ENCODE results near the gene RRAGD.

Gene RRAGD

DNA sequence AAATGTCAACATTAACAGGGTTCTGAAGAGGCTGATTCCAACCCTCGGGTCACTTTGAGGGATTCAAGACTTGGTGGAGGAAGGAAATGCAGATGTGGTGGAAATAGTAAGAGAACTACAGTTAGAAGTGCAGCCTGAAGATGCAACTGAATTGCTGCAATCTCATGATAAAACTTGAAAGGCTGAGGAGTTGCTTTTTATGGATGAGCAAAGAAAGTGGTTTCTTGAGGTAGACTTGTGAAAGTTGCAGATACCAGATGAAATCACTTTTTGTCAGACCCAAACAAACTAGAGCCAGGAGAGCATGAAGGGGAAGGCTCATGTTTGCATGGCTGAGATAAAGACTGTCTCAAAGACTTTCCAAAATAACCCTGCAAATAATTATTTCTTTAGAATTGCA is 37.1 kb upstream of the RRAGD start:
- TF ChIP-seq ZFX (IDR thresholded peaks at IDR 0.05; ENCODE audit: borderline replicate concordance) (no peak), CTCF (IDR thresholded peaks at IDR 0.05) (no peak)
- H3K27ac ChIP-seq = no peak overlapping the region

- TF ChIP-seq ZFX (IDR thresholded peaks at IDR 0.05; ENCODE audit: borderline replicate concordance) = no peak
- TF ChIP-seq CTCF (IDR thresholded peaks at IDR 0.05) = no peak
- no peak overlapping the region for H3K27ac ChIP-seq
These were observed 31.6 kb upstream of the RRAGD start for GRCh38 chr6:89443658-89444057.

DNA sequence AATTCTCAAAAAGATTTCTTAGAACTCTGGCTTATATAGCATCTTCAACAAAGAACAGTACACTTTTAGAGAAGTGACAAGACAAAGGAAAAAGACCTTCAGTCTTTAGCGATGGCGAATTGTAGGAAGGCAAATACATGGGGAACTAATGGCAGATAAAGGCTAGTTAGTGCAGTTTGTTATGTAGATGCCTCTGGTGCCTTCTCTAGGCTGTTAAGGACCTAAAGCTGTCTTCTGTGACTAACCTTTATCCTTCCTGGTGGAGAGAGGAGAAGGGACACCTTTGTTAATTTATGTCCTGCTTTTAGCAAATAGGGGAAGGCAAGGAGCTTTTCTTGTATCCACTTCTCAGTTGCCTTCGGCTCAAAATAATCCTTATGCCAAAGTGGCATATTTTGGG is 28.1 kb upstream of the RRAGD start:
- TF ChIP-seq ZFX (IDR thresholded peaks at IDR 0.05; ENCODE audit: borderline replicate concordance) = no peak
- no peak for TF ChIP-seq CTCF (IDR thresholded peaks at IDR 0.05)
- no peak overlapping the region for H3K27ac ChIP-seq

DNA sequence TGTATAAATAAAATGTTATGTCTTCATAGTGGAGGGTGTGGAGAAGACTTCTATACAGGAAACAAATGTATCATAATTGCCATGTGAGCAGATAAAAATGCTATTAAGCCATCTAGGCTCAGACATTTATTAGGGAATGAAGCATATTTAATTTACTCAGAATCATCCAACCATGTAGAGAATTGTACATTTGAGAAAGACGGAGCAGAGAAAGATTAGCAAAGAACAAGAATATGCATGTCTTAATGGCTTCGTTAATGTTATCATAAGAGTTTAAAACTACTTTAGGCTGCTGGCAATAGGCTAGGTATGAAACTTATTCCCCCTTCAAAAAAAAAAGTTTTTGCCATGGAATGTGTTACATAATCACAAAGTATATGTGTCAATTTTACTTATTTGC is 26.9 kb upstream of the RRAGD start:
- no peak overlapping the region for H3K27ac ChIP-seq
- TF ChIP-seq ZFX (IDR thresholded peaks at IDR 0.05; ENCODE audit: borderline replicate concordance) (no peak), CTCF (IDR thresholded peaks at IDR 0.05) (no peak)

- no peak overlapping the region for H3K27ac ChIP-seq
- no peak for TF ChIP-seq CTCF (IDR thresholded peaks at IDR 0.05)
- no peak for TF ChIP-seq ZFX (IDR thresholded peaks at IDR 0.05; ENCODE audit: borderline replicate concordance)
These were observed 26.2 kb upstream of the RRAGD start for GRCh38 chr6:89438248-89438647.

DNA sequence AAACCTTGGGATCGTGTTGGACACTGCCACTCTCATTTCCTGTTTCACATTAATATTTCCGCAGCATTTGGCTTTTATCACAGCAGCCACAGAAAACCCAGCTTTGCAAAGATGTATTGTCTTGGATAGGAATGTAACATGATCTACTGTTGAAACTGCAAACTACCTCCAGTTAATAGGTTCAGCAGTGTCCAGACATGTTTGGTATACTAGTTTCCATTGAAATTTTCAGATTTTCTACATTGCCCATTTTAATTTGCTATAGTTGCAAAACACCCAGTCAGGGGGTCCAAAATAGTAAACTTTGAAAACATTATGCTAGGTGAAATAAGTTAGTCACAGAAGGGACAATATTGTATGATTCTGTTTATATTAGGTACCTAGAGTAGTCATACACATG is 24.2 kb upstream of the RRAGD start:
- H3K27ac ChIP-seq = no peak overlapping the region

DNA sequence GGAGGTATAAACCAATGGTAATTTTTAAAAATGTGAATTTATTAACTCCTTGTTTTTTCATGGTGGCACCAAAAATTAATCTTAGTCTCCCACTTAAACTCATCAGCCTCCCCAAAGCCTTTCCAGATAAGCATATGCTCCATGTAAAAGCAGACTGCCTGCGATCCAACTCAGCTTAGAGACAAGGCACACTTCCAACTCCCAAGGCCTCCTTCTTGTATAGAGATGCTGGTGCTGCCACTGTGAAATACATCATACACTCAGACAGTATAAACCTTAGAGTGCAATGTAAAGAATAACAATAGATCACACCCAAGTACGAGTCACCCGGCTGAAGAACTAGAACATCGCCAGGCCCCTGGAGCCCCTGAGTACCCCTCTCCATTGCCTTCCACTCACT is 22.9 kb upstream of the RRAGD start:
- TF ChIP-seq ZFX (IDR thresholded peaks at IDR 0.05; ENCODE audit: borderline replicate concordance) (no peak), CTCF (IDR thresholded peaks at IDR 0.05) (no peak)
- no peak overlapping the region for H3K27ac ChIP-seq

More for the DNA sequence above, 24.2 kb upstream of the RRAGD start:
- TF ChIP-seq ZFX (IDR thresholded peaks at IDR 0.05; ENCODE audit: borderline replicate concordance) (no peak), CTCF (IDR thresholded peaks at IDR 0.05) (no peak)
